GM12878 (cell line): ENCODE measurements around the gene FN3K. TPM values are rescaled to one million over a fixed set of nuclear protein-coding genes. Genes with fewer than 3 reads are reported as not detected.

Experiments used
- ATAC-seq: fragments of 200-7000 bp; cut with Tn5 transposase; 3 replicates; pipeline ENCODE4 v1.9.1; 2020; ENCODE audit warnings: mild to moderate bottlenecking, moderate library complexity
- BruUV-seq: library from RNA; stranded (reverse); fragments of 400-500 nt; replicated peaks from 2 replicates; lab custom pipeline; 2021; lab: Mats Ljungman, UMichigan
- CTCF ChIA-PET: fragments of 300-600 bp; sonication (Branson Sonifier 250); formaldehyde crosslinking; extraction: SDS; loops from one replicate; lab custom pipeline; 2021; ENCODE audit warnings: inconsistent platforms; lab: Yijun Ruan, JAX
- POLR2A ChIA-PET: fragments of 350-600 bp; formaldehyde crosslinking; extraction: SDS; loops from one replicate; lab custom pipeline; 2021; ENCODE audit warnings: inconsistent platforms; lab: Charles Lee
- RAD21 ChIA-PET: fragments of 300-600 bp; sonication (Branson Sonifier 250); formaldehyde crosslinking; loops from one replicate; lab custom pipeline; 2023; ENCODE audit warnings: antibody characterized with exemption; ENCODE audit not compliant: unreplicated experiment; lab: Charles Lee
- SMC1A ChIA-PET: fragments of 300-600 bp; sonication (Branson Sonifier 250); formaldehyde crosslinking; loops from one replicate; lab custom pipeline; 2023; ENCODE audit not compliant: unreplicated experiment, uncharacterized antibody; lab: Charles Lee
- DNase-seq: peaks from one replicate; pipeline ENCODE4 v3.0.0-alpha.2; 2011; ENCODE audit warnings: low read depth, low spot score
- FAIRE-seq: peaks from 3 replicates; lab custom pipeline; 2011; peaks lifted over from hg19 to GRCh38; lab: Jason Lieb, UNC
- H2AFZ ChIP-seq: 2 replicates; pipeline ENCODE4 v1.6.0; 2011; ENCODE audit warnings: low read depth, low read length, control low read depth; ENCODE audit not compliant: control insufficient read depth
- H3K27ac ChIP-seq: 2 replicates; pipeline ENCODE4 v1.5.1; 2011; ENCODE audit warnings: control low read depth; ENCODE audit not compliant: control insufficient read depth, insufficient read depth
- H3K27me3 ChIP-seq, 2 experiments: replicated peaks in 1 of 2; 2 replicates each; pipeline versions ENCODE4 v1.6.0 to v1.6.1; 2011; ENCODE audit warnings: low read length in 1 of 2; ENCODE audit not compliant: control insufficient read depth in 2 of 2, insufficient read depth in 2 of 2
- H3K36me3 ChIP-seq, 2 experiments: 2 replicates each; pipeline ENCODE4 v1.5.1; 2011; ENCODE audit warnings: low read length in 1 of 2; ENCODE audit not compliant: control insufficient read depth in 2 of 2, insufficient read depth in 2 of 2
- H3K4me1 ChIP-seq: 2 replicates; pipeline ENCODE4 v1.6.1; 2011; ENCODE audit warnings: mild to moderate bottlenecking, low read length, moderate library complexity, mixed read lengths; ENCODE audit not compliant: control insufficient read depth, insufficient read depth
- H3K4me2 ChIP-seq: 2 replicates; pipeline ENCODE4 v1.6.0; 2011; ENCODE audit warnings: control low read depth; ENCODE audit not compliant: control insufficient read depth, insufficient read depth
- H3K4me3 ChIP-seq: fragments of 200-600 bp; sonication (generic); 2 replicates; pipeline ENCODE4 v1.5.1; 2016
- H3K79me2 ChIP-seq: 2 replicates; pipeline ENCODE4 v1.6.0; 2011; ENCODE audit warnings: low read length; ENCODE audit not compliant: control insufficient read depth, insufficient read depth
- H3K9ac ChIP-seq: 2 replicates; pipeline ENCODE4 v1.8.0; 2011; ENCODE audit warnings: low read length, control low read depth, mixed read lengths; ENCODE audit not compliant: control insufficient read depth, insufficient read depth
- H3K9me3 ChIP-seq: replicated peaks from 3 replicates; pipeline ENCODE4 v1.5.1; 2011; ENCODE audit warnings: mild to moderate bottlenecking, low read length; ENCODE audit not compliant: control insufficient read depth, insufficient read depth
- H4K20me1 ChIP-seq: 2 replicates; pipeline ENCODE4 v1.6.0; 2011; ENCODE audit not compliant: control insufficient read depth, insufficient read depth
- ATF7 ChIP-seq: fragments of 450-650 bp; IDR thresholded peaks from 2 replicates; pipeline ENCODE4 v1.6.1; 2016; ENCODE audit warnings: low read depth, mild to moderate bottlenecking
- CREB1 ChIP-seq: IDR thresholded peaks from 2 replicates; pipeline ENCODE4 v1.6.1; 2012; ENCODE audit warnings: low read depth, mild to moderate bottlenecking, inconsistent platforms
- IKZF1 ChIP-seq: fragments of 450-650 bp; conservative IDR thresholded peaks from 2 replicates; pipeline ENCODE4 v1.6.1; 2017; ENCODE audit warnings: antibody characterized with exemption, mild to moderate bottlenecking
- NFYB ChIP-seq: IDR thresholded peaks from 2 replicates; pipeline ENCODE4 v1.6.1; 2011; ENCODE audit warnings: low read depth, mild to moderate bottlenecking, low read length, improper control_type of control experiment, moderate library complexity; ENCODE audit not compliant: insufficient read depth
- NR2C2 ChIP-seq: IDR thresholded peaks from 2 replicates; pipeline ENCODE4 v1.6.1; 2011; ENCODE audit warnings: borderline replicate concordance, low read depth; ENCODE audit not compliant: control insufficient read depth, insufficient read length
- TCF3 ChIP-seq: IDR thresholded peaks from 2 replicates; pipeline ENCODE4 v1.6.1; 2012; ENCODE audit warnings: low read depth, mild to moderate bottlenecking, low read length, borderline replicate concordance; ENCODE audit not compliant: insufficient read depth
- TCF7 ChIP-seq: IDR thresholded peaks from 2 replicates; pipeline ENCODE4 v1.6.1; 2014; ENCODE audit warnings: antibody characterized with exemption, borderline replicate concordance
- ZSCAN29 ChIP-seq: fragments of 450-650 bp; IDR thresholded peaks from 2 replicates; pipeline ENCODE4 v1.6.1; 2017; ENCODE audit warnings: mild to moderate bottlenecking, moderate library complexity
- WGBS: methylation state at CpG from one replicate; pipeline ENCODE4 v1.1.6; 2016; ENCODE audit warnings: low lambda C conversion rate; ENCODE audit not compliant: insufficient replicate concordance, insufficient coverage; ENCODE audit errors: missing lambda C conversion rate; 5-methylcytosine and 5-hydroxymethylcytosine counted together
- in situ Hi-C: fragments of 300-500 bp; cut with MboI; formaldehyde crosslinking; loops from 9 replicates; pipeline ENCODE4 v1.14.3; 2018; ENCODE audit warnings: mixed read lengths
- intact Hi-C: fragments of 100-400 bp; cut with micrococcal nuclease; formaldehyde crosslinking; loops from one replicate; pipeline ENCODE4 v1.14.2; 2022; ENCODE audit not compliant: unreplicated experiment
- polyA plus RNA-seq, 11 experiments: library from polyadenylated mRNA; depleted of rRNA in 4 of 11; unstranded in 6 of 11; stranded (reverse) in 5 of 11; fragments of >200 nt; fragmentation: Nextera tagmentation in 4 of 11; fragmentation: Illumina TruSeq in 1 of 11; extraction: Ambion mirVana in 4 of 11; extraction: Trizol in 1 of 11; gene quantifications; 1 replicate in 1 of 11; 2 replicates in 10 of 11; pipeline versions ENCODE4 v1.2.1 to v1.2.3, GENCODE V29; 2011 to 2016; ENCODE audit warnings: inconsistent platforms in 2 of 11, missing spikeins in 2 of 11, low read depth in 1 of 11
- total RNA-seq, 4 experiments: library from RNA; depleted of rRNA in 3 of 4; stranded (reverse); fragments of >200 nt in 3 of 4; fragmentation: Illumina TruSeq in 1 of 4; extraction: Trizol in 1 of 4; gene quantifications; 2 replicates each; pipeline versions ENCODE4 v1.2.1 to v1.2.3, GENCODE V29; 2013 to 2021
- TF ChIP-seq, protein P1 (sequence below): fragments of 450-650 bp; IDR thresholded peaks from 2 replicates; pipeline ENCODE4 v1.6.1; 2014; ENCODE audit warnings: mild to moderate bottlenecking
- TF ChIP-seq, protein P2 (sequence below): fragments of 450-650 bp; IDR thresholded peaks from 2 replicates; pipeline ENCODE4 v1.6.1; 2018; ENCODE audit warnings: mild to moderate bottlenecking, low read depth, moderate library complexity; ENCODE audit not compliant: partially characterized antibody
- TF ChIP-seq, protein P3 (sequence below): IDR thresholded peaks from 2 replicates; pipeline ENCODE4 v1.6.1; 2011; ENCODE audit warnings: low read depth, mild to moderate bottlenecking, low read length, moderate library complexity, borderline replicate concordance; ENCODE audit errors: extremely low read depth
- TF ChIP-seq, protein P4 (sequence below), 3 experiments: IDR thresholded peaks in 2 of 3; conservative IDR thresholded peaks in 1 of 3; 2 replicates each; pipeline ENCODE4 v1.5.1; 2011; ENCODE audit warnings: low read depth in 3 of 3, low read length in 3 of 3, mild to moderate bottlenecking in 3 of 3, control low read depth in 2 of 3, moderate library complexity in 2 of 3, inconsistent platforms in 1 of 3, mixed read lengths in 1 of 3; ENCODE audit not compliant: control insufficient read depth in 2 of 3, insufficient read depth in 1 of 3; ENCODE audit errors: extremely low read depth in 1 of 3
- TF ChIP-seq, protein P5 (sequence below): fragments of 450-650 bp; conservative IDR thresholded peaks from 2 replicates; pipeline ENCODE4 v1.6.1; 2017; ENCODE audit warnings: mild to moderate bottlenecking, moderate library complexity

Gene FN3K
- total and polyA plus RNA-seq, 10 of the 15 experiments (the other 5 are each of a cell fraction or from before 2014, with no cell fraction given): 0.08 to 0.51 (median 0.17) TPM; not detected in 7

DNA sequence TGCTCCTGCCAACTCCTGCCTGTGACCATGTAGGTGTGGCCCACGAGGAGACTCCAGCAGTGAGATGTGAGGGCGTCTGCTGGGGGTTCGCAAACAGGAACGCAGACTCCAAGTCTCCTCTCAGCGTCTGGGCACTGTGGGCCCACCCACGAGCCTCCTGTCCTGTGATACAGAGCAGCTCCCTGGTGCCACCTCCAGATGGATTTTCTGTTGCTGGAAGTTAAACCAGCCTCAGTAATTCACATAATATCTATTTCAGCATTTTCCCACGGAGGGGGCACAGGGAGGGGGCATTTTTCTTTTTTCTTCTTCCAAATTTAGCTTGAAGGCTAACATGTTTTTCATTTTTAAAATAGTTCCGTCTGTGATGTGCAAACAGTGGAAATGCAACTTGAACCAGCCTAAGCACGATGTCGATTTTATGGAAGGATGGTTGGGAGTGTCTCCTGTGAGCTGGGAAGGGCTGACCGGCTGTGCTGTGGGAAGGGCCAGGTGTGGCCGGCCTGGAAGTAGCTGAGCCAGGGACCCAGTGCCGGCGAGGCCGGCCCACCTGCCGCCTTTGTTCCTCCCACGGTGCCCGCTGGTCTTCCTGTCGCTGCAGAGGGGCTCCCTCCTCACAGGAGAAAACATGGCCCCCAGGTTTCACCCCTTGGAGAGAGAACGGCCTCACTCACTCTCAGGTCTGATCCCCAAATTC, 33.0 kb upstream of the FN3K start:
- BruUV-seq: no TSS peak
- intact Hi-C loops: no loop called here
- Histone ChIP-seq H3K4me3 (no peak overlapping the region), H3K79me2 (no peaks in the 10 kb centered on the region), H3K27ac (no peak overlapping the region), H3K27me3 (no peaks in the 10 kb centered on the region; a peak in 1 of 4 replicates), H3K4me1 (peaks cover 5% of the 10 kb centered on the region), H3K9ac (no peak overlapping the region), H3K36me3 (no peaks in the 10 kb centered on the region), H2AFZ (no peak overlapping the region), H3K4me2 (no peak overlapping the region), H4K20me1 (no peaks in the 10 kb centered on the region), H3K9me3 (no peaks in the 10 kb centered on the region)
- no peak for DNase-seq
- ChIA-PET RAD21 (no interaction called here), CTCF (no interaction called here), SMC1A (no interaction called here), POLR2A (no interaction called here)
- in situ Hi-C loops: no loop called here
- no peak for FAIRE-seq
- TF ChIP-seq IKZF1 (no peak), NFYB (no peak), TCF7 (no peak), ZSCAN29 (no peak), CREB1 (no peak), ATF7 (no peak), NR2C2 (no peak), TCF3 (no peak)
- TF ChIP-seq, protein P1, sequence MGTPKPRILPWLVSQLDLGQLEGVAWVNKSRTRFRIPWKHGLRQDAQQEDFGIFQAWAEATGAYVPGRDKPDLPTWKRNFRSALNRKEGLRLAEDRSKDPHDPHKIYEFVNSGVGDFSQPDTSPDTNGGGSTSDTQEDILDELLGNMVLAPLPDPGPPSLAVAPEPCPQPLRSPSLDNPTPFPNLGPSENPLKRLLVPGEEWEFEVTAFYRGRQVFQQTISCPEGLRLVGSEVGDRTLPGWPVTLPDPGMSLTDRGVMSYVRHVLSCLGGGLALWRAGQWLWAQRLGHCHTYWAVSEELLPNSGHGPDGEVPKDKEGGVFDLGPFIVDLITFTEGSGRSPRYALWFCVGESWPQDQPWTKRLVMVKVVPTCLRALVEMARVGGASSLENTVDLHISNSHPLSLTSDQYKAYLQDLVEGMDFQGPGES: no peak
- TF ChIP-seq, protein P2, sequence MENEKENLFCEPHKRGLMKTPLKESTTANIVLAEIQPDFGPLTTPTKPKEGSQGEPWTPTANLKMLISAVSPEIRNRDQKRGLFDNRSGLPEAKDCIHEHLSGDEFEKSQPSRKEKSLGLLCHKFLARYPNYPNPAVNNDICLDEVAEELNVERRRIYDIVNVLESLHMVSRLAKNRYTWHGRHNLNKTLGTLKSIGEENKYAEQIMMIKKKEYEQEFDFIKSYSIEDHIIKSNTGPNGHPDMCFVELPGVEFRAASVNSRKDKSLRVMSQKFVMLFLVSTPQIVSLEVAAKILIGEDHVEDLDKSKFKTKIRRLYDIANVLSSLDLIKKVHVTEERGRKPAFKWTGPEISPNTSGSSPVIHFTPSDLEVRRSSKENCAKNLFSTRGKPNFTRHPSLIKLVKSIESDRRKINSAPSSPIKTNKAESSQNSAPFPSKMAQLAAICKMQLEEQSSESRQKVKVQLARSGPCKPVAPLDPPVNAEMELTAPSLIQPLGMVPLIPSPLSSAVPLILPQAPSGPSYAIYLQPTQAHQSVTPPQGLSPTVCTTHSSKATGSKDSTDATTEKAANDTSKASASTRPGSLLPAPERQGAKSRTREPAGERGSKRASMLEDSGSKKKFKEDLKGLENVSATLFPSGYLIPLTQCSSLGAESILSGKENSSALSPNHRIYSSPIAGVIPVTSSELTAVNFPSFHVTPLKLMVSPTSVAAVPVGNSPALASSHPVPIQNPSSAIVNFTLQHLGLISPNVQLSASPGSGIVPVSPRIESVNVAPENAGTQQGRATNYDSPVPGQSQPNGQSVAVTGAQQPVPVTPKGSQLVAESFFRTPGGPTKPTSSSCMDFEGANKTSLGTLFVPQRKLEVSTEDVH: no peak
- TF ChIP-seq, protein P3, sequence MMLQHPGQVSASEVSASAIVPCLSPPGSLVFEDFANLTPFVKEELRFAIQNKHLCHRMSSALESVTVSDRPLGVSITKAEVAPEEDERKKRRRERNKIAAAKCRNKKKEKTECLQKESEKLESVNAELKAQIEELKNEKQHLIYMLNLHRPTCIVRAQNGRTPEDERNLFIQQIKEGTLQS: no peak
- TF ChIP-seq, protein P4, sequence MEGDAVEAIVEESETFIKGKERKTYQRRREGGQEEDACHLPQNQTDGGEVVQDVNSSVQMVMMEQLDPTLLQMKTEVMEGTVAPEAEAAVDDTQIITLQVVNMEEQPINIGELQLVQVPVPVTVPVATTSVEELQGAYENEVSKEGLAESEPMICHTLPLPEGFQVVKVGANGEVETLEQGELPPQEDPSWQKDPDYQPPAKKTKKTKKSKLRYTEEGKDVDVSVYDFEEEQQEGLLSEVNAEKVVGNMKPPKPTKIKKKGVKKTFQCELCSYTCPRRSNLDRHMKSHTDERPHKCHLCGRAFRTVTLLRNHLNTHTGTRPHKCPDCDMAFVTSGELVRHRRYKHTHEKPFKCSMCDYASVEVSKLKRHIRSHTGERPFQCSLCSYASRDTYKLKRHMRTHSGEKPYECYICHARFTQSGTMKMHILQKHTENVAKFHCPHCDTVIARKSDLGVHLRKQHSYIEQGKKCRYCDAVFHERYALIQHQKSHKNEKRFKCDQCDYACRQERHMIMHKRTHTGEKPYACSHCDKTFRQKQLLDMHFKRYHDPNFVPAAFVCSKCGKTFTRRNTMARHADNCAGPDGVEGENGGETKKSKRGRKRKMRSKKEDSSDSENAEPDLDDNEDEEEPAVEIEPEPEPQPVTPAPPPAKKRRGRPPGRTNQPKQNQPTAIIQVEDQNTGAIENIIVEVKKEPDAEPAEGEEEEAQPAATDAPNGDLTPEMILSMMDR (IDR thresholded peaks at IDR 0.05 in 2 of 3, conservative IDR thresholded peaks at IDR 0.05 in 1 of 3; ENCODE audit: control insufficient read depth in 2 of 3, extremely low read depth in 1 of 3, insufficient read depth in 1 of 3, low read depth in 3 of 3, low read length in 3 of 3): no peak
- TF ChIP-seq, protein P5, sequence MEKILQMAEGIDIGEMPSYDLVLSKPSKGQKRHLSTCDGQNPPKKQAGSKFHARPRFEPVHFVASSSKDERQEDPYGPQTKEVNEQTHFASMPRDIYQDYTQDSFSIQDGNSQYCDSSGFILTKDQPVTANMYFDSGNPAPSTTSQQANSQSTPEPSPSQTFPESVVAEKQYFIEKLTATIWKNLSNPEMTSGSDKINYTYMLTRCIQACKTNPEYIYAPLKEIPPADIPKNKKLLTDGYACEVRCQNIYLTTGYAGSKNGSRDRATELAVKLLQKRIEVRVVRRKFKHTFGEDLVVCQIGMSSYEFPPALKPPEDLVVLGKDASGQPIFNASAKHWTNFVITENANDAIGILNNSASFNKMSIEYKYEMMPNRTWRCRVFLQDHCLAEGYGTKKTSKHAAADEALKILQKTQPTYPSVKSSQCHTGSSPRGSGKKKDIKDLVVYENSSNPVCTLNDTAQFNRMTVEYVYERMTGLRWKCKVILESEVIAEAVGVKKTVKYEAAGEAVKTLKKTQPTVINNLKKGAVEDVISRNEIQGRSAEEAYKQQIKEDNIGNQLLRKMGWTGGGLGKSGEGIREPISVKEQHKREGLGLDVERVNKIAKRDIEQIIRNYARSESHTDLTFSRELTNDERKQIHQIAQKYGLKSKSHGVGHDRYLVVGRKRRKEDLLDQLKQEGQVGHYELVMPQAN: no peak
- ATAC-seq: no peak
- WGBS: 55% methylated on average over 20 of the region's 20 CpGs
